Epithelial cell of proximal tubule (primary cell): ENCODE data around the gene ILDR2. TPM values are rescaled to one million over a fixed set of nuclear protein-coding genes. Genes with fewer than 3 reads are reported as not detected.
"Not testable (repeated sequence)": the region's sequence is repeated elsewhere in the genome, so short reads cannot be mapped to it uniquely, and the experiment has no call there.

Source experiments
- DNase-seq: peaks from one replicate; pipeline ENCODE4 v3.0.0-alpha.2; 2011; ENCODE audit warnings: low read depth
- H3K4me3 ChIP-seq: 2 replicates; pipeline ENCODE4 v1.5.1; 2011; ENCODE audit warnings: low read depth, mild to moderate bottlenecking, low read length
- total RNA-seq: library from RNA; depleted of rRNA; stranded (reverse); fragments of >200 nt; gene quantifications from 2 replicates; pipeline ENCODE4 v1.2.3, GENCODE V29; 2015
- TF ChIP-seq, protein P1 (sequence below): conservative IDR thresholded peaks from 2 replicates; pipeline ENCODE4 v1.5.1; 2012; ENCODE audit warnings: low read depth, mild to moderate bottlenecking, low read length

ILDR2 gene
- total RNA-seq, 1 donor from 2014 or later: 0.86 TPM

DNA sequence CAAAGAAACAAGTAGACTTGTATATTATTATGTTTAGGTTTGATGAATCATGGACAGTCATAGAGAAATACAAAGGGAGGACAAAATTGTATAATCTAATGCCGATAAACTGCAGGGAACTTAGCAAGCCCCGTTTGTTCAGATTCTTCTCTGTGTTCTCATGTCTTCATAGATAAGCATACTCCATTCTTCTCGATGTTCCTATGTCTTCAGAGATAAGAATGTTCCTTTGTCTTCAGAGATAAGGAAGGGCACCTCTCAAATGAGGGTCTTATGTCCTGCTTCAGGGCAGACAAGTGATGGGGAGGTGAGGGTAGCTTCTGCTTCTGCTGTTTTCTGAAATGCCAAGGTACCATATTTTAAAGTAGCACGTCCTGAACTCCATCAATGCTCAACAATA, 79.6 kb downstream of the ILDR2 start:
- TF ChIP-seq, protein P1, sequence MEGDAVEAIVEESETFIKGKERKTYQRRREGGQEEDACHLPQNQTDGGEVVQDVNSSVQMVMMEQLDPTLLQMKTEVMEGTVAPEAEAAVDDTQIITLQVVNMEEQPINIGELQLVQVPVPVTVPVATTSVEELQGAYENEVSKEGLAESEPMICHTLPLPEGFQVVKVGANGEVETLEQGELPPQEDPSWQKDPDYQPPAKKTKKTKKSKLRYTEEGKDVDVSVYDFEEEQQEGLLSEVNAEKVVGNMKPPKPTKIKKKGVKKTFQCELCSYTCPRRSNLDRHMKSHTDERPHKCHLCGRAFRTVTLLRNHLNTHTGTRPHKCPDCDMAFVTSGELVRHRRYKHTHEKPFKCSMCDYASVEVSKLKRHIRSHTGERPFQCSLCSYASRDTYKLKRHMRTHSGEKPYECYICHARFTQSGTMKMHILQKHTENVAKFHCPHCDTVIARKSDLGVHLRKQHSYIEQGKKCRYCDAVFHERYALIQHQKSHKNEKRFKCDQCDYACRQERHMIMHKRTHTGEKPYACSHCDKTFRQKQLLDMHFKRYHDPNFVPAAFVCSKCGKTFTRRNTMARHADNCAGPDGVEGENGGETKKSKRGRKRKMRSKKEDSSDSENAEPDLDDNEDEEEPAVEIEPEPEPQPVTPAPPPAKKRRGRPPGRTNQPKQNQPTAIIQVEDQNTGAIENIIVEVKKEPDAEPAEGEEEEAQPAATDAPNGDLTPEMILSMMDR: no peak
- DNase-seq: no peak
- H3K4me3 ChIP-seq: no peak overlapping the region

DNA sequence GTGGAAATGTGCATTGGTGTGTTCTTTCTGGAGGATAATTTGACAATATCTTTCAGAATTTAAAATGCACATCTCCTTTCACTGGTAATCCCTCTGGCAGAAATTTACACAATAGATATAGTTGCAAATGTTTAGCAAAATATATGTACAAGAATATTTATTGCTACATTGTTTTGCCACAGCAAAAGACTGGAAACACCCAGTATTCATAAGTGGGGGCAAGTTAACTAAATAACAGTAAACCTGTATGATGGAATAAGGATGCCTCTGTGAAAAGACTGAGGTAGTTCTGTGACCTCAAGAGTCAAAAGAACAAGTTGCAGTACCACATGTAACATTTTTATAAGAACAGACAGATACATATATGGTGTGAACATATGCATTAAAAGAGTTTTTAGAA, 85.6 kb downstream of the ILDR2 start:
- no peak overlapping the region for H3K4me3 ChIP-seq
- DNase-seq: no peak
- TF ChIP-seq, protein P1: no peak

DNA sequence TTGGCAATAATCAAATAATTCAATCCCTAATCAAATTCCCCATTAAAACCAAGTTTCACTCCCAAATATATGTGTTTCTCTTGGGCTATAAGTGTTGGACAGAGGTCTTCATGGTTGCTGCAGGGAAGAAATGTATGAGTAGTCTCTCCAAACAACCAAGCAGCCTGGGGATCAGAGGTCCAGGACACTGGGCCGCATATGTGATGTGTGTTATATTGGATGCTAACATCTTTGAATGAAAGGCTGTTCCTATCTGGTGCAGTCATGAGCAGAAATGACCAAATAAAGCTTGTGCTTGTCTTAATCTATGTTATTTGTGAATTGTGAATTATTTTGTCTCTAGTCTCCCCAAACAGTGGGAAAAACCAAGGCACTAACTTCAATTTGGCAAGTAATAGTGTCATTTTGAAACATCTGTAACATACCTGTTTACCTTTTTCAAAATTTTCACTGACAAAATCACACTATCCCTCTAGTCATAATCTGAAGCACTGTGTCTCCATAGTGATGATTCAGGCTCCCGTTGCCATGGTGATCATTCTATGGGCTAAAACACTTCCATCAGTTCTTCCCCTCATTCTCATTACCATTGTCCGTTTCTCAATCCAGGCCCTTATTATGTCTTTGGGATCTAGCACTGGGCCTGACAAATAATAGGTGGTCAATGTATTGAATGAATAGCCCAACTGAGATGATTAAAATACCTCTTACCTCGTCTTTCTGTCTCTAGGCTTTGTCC, 86.8 kb downstream of the ILDR2 start:
- DNase-seq: no peak

DNA sequence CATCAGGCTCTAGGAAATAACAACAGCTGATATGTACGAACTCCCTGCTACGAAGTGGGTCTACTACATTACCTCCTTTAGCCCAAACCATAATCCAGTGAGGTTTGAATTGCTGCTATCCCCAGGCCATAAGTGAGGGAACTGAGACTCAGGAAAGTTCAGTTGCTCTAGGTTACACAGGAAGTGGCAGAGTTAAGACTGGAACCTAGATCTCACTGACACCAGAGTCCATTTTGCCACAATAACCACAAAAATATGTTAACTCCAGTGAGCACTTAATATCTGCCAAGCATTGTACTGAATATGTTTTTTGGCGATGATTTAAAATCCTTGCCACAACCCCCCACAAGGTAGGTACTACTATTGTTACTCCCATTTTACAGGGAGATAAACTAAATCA, 90.4 kb downstream of the ILDR2 start:
- no peak overlapping the region for H3K4me3 ChIP-seq
- TF ChIP-seq, protein P1: no peak

More for the DNA sequence above, 86.8 kb downstream of the ILDR2 start:
- TF ChIP-seq, protein P1: no peak
- no peak overlapping the region for H3K4me3 ChIP-seq

DNA sequence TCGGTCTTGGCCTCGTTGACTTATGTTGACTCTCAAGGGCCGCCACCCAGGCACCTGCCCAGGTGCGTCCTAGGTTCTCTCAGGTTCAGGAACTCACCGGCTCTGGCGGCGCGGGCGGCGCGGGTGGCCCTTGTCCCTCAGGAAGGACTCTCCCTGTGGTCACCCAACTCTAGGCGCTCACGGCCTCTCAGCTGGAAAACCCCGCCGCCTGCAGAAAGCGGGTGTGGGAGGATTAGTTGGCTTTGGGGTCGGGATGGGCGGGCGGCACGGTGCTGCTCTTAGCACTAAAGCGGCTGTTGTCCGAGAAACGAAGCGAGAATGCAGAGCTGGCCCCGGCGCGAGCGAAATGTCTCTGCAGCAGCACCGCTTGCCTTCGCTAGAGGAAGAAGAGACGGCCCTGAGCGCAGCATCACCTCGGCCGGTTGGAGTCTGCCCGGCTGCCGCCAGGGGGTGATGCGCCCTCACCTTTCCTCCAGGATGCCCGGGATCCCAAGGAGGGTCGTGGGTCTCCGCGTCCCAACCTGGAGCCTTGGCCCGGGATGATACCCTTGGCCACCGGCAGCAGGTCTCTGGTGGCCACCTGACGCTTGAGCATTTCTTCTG, 91.2 kb downstream of the ILDR2 start:
- TF ChIP-seq, protein P1: peak; percentile 85
- peak overlapping the region; percentile 32 for H3K4me3 ChIP-seq
- DNase-seq: no peak

More for the DNA sequence above, 90.4 kb downstream of the ILDR2 start:
- DNase-seq: no peak

DNA sequence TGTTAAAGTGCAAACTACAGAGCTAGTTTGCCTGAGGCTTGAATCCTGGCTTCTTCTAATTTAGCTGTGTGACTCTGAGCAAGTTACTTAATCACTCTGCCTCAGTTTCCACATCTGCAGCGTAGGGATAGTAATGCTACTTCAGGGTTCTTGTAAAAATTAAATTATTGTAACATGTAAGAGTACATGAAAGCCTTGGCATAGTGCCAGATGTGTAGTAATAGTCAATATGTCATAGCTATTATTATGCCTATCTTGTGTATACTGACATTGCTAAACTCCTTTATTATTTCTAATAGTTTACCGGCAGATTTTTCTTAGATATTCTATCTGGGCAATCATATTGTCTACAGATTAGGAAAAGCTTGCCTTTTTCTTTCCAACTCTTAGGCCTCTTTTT, 92.4 kb downstream of the ILDR2 start:
- TF ChIP-seq, protein P1: no peak
- H3K4me3 ChIP-seq: no peak overlapping the region
- no peak for DNase-seq

DNA sequence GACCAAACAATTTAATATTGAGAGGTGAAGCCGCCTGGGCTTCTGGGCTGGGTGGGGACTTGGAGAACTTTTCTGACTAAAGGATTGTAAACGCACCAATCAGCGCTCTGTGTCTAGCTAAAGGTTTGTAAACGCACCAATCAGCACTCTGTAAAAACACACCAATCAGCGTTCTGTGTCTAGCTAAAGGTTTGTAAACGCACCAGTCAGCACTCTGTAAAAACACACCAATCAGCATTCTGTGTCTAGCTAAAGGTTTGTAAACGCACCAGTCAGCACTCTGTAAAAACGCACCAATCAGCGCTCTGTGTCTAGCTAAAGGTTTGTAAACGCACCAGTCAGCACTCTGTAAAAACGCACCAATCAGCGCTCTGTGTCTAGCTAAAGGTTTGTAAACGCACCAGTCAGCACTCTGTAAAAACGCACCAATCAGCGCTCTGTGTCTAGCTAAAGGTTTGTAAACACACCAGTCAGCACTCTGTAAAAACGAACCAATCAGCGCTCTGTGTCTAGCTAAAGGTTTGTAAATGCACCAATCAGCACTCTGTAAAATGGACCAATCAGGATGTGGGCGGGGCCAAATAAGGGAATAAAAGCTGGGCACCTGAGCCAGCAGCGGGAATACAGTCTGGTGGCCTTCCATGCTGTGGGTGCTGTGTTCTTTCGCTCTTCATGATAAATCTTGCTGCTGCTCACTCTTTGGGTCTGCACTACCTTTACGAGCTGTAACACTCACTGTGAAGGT, 97.0 kb downstream of the ILDR2 start:
- H3K4me3 ChIP-seq, DNase-seq: not testable (repeated sequence)
